MM.1S (cell line): Measurements from ENCODE around the gene KCNMA1.

Experiments
- EZH2 ChIP-seq: fragments of 300-600 bp; sonication (generic); optimal IDR thresholded peaks from 2 replicates; pipeline ENCODE3; 2017; ENCODE audit warnings: low read depth, mild to moderate bottlenecking, antibody characterized with exemption, low read length, mixed read lengths
- EZH2phosphoT487 ChIP-seq: fragments of 300-600 bp; sonication (generic); IDR thresholded peaks from 2 replicates; pipeline ENCODE4 v1.6.1; 2018; ENCODE audit warnings: antibody characterized with exemption, low read length
- TF ChIP-seq, protein P1 (sequence below): fragments of 300-600 bp; sonication (generic); IDR thresholded peaks from 2 replicates; pipeline ENCODE4 v1.5.1; 2016; ENCODE audit warnings: antibody characterized with exemption, low read length, mixed read lengths

DNA sequence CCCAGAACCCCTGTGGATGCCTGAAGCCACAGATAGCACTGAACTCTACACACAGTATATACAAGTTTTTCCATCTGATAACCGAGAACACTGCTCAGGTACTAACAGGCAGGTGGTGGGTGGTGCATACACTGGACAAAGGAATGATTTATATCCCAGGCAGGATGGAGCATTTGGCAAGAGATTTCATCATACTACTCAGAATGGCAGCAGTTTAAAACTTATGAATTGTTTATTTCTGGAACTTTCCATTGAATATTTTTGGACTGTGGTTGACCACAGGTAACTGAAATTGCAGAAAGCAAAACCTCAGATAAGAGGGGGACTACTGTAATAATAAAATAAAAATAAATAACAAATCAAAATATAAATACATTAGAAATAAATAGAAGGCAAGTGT, 10.9 kb upstream of the KCNMA1 start:
- TF ChIP-seq, protein P1, sequence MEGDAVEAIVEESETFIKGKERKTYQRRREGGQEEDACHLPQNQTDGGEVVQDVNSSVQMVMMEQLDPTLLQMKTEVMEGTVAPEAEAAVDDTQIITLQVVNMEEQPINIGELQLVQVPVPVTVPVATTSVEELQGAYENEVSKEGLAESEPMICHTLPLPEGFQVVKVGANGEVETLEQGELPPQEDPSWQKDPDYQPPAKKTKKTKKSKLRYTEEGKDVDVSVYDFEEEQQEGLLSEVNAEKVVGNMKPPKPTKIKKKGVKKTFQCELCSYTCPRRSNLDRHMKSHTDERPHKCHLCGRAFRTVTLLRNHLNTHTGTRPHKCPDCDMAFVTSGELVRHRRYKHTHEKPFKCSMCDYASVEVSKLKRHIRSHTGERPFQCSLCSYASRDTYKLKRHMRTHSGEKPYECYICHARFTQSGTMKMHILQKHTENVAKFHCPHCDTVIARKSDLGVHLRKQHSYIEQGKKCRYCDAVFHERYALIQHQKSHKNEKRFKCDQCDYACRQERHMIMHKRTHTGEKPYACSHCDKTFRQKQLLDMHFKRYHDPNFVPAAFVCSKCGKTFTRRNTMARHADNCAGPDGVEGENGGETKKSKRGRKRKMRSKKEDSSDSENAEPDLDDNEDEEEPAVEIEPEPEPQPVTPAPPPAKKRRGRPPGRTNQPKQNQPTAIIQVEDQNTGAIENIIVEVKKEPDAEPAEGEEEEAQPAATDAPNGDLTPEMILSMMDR, result no peak
- TF ChIP-seq EZH2phosphoT487 (no peak), EZH2 (no peak)
